ENCODE results near the gene SPINT1.

Gene SPINT1

DNA sequence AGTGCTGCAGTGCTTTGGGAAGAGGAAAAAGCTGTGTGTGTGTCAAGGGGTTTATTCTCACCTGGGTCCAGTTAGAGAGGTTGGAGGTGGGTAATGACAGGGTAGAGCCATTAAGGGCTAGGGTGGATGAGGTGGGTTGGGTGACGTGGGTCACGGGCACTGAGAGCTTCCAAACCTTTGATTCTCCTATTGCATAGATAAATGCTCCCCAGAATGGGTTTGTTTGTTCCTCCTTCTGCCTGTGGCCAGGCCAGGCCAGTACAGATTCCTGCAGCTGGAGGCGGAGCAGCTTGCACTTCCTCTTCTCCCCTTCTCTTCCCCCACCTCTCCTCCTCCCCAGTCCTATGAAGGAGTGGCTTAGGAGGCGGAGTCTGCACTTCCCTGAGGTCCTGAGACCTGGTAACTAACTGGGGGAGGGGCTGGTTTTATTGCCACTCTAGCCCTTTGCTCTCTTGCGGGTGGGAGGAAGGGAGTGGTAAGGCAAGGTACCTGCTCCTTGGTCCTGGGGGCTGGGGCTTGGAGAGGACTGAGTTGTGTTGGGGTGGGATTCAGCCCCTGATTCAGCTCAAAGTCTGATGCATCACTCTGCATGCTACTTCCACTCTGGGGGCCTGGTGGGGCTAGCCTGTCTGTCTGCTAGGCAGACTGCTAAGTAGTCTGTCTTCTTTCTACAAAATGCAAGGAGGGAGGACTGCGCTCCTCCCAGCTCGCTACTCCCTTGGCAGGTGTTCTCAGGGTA is 3.5 kb downstream of the SPINT1 start:
- Histone ChIP-seq H3K4me1 (peaks cover 0 to 24% (median 14%) of the 10 kb centered on the region in 4 donors), H3K4me3 (no peak overlapping the region), H3K36me3 (no peaks in the 10 kb centered on the region), H3K27ac (no peak overlapping the region), H3K27me3 (peaks cover 0 to 37% of the 10 kb centered on the region in 2 donors), H3K9me3 (no peaks in the 10 kb centered on the region)
- no peak for TF ChIP-seq CTCF (IDR thresholded peaks at IDR 0.05)
- DNase-seq = peak; percentile 61 to 75
- intact Hi-C loops (cut with DNase I; ENCODE audit: low total_unique reads) = no loop called here

GRCh38 chr15:40850576-40851112 is 6.8 kb downstream of the SPINT1 start:
- no peak overlapping the region for H3K4me3 ChIP-seq
- H3K4me1 ChIP-seq = no peaks in the 10 kb centered on the region
- no peak for DNase-seq
- intact Hi-C loops (cut with DNase I; ENCODE audit: low total_unique reads) = no loop called here
- H3K27me3 ChIP-seq = peaks cover 0 to 15% of the 10 kb centered on the region in 2 donors
- no peak overlapping the region for H3K27ac ChIP-seq
- no peaks in the 10 kb centered on the region for H3K9me3 ChIP-seq
- peaks cover 0 to 29% (median 0%) of the 10 kb centered on the region in 3 donors for H3K36me3 ChIP-seq
- no peak for TF ChIP-seq CTCF (IDR thresholded peaks at IDR 0.05)

DNA sequence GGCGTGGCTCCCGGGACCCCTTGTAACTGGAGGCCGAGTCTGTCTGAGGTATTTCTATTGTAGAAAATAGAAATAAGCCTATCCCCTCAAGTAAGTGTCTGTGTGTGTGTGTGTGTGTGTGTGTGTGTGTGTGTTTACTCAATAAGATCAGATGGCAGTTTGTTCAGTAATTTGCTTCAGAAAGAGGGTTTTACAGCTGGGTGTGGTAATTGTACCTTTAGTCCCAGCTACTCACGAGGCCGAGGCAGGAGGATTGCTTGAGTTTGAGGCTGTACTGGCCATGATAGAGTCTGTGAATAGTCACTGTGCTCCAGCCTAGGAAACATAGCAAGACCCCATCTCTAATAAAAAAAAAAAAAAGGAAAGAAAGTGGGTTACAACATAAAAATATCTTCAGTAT is 8.7 kb downstream of the SPINT1 start:
- no peaks in the 10 kb centered on the region for H3K9me3 ChIP-seq
- H3K27me3 ChIP-seq = peaks cover 0 to 5% of the 10 kb centered on the region in 2 donors
- intact Hi-C loops (cut with DNase I; ENCODE audit: low total_unique reads) = no loop called here
- H3K27ac ChIP-seq = no peak overlapping the region
- H3K4me1 ChIP-seq = peaks cover 0 to 7% (median 2%) of the 10 kb centered on the region in 4 donors
- TF ChIP-seq CTCF (IDR thresholded peaks at IDR 0.05) = no peak
- H3K4me3 ChIP-seq = no peak overlapping the region
- H3K36me3 ChIP-seq = peaks cover 0 to 42% (median 0%) of the 10 kb centered on the region in 3 donors
- no peak for DNase-seq

DNA sequence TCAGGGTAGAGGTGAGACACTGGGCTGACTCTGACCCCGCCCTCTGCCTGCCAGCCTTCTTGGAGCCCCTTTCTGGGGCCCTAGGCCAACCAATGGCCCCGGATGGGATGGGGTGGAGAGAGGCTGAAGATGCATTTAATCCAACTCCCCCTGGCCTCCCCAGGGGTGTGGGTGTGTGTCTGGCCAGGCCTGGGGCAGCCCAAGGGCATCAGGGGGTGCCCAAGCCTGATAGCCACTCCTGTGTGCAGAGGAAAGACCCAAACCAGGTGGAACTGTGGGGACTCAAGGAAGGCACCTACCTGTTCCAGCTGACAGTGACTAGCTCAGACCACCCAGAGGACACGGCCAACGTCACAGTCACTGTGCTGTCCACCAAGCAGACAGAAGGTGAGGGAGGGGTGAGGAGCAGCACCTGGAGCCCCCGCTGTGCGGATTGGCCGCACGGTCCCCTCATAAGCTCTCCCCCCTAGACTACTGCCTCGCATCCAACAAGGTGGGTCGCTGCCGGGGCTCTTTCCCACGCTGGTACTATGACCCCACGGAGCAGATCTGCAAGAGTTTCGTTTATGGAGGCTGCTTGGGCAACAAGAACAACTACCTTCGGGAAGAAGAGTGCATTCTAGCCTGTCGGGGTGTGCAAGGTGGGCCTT is 9.5 kb downstream of the SPINT1 start:
- peaks cover 0 to 10% (median 2%) of the 10 kb centered on the region in 4 donors for H3K4me1 ChIP-seq
- peaks cover 0 to 42% (median 0%) of the 10 kb centered on the region in 3 donors for H3K36me3 ChIP-seq
- H3K27ac ChIP-seq = no peak overlapping the region
- no peak for DNase-seq
- no peak for TF ChIP-seq CTCF (IDR thresholded peaks at IDR 0.05)
- H3K4me3 ChIP-seq = no peak overlapping the region
- intact Hi-C loops (cut with DNase I; ENCODE audit: low total_unique reads) = no loop called here
- H3K27me3 ChIP-seq = peaks cover 0 to 11% of the 10 kb centered on the region in 2 donors
- no peaks in the 10 kb centered on the region for H3K9me3 ChIP-seq

- TF ChIP-seq CTCF (IDR thresholded peaks at IDR 0.05) = no peak
- Histone ChIP-seq H3K27ac (no peak overlapping the region), H3K9me3 (no peaks in the 10 kb centered on the region), H3K27me3 (peaks cover 0 to 18% of the 10 kb centered on the region in 2 donors), H3K4me1 (peaks cover 0 to 10% (median 2%) of the 10 kb centered on the region in 4 donors), H3K36me3 (peaks cover 0 to 42% (median 0%) of the 10 kb centered on the region in 3 donors), H3K4me3 (no peak overlapping the region)
- no peak for DNase-seq
- intact Hi-C loops (cut with DNase I; ENCODE audit: low total_unique reads) = no loop called here
These were observed 10.3 kb downstream of the SPINT1 start for GRCh38 chr15:40854161-40854560.

Measured in tibial artery (tissue), 4 donors.